ENCODE measurements around the gene FADS3. TPM values are rescaled to one million over a fixed set of nuclear protein-coding genes. Genes with fewer than 3 reads are reported as not detected.

FADS3 gene
- total RNA-seq, 1 experiment from 2014 or later: 50.0 TPM

DNA sequence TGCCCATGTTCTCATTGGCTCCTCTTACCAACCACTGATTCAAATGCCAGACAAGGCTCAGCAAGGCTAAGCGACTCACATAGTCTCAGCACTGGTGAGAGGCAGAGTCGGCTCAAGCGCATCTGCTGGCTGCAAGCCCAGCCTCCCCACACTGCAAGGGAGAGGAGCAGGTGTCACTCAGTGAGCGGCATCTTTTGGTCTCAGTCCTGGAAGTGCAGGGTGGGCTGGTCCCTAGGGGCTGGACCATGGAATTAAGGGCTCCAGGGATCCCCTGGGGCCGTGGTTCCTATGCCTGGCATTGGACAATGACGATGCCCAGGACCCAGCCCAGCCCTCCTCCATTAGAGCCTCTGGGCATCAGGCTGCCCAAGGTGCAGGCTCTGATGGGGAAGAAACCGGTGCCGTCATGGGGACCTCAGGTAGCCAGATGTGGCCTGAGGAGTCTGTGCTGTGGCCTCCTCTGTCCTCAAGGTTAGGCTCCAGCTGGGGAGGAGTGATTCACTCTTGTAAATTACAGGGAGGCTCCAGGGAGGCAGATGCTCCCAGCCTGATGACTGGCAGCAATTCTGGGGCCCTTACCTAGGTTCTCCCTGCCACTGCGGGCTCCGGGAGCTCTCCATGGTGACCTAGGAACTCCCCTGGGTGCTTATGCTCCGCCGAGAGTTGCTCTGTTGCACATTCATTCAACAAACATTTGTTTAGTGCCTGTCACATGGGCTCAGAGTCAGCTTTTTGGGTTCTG is 35.2 kb downstream of the FADS3 start (continued):
- TF ChIP-seq GABPB1 (CRISPR knock-in tag; IDR thresholded peaks at IDR 0.05) (no peak), NR3C1 (CRISPR knock-in tag; conservative IDR thresholded peaks at IDR 0.05; ENCODE audit: low read depth) (no peak), TEAD1 (CRISPR knock-in tag; IDR thresholded peaks at IDR 0.05) (no peak), CREB1 (CRISPR knock-in tag; IDR thresholded peaks at IDR 0.05) (no peak)
- TF ChIP-seq, protein P1, sequence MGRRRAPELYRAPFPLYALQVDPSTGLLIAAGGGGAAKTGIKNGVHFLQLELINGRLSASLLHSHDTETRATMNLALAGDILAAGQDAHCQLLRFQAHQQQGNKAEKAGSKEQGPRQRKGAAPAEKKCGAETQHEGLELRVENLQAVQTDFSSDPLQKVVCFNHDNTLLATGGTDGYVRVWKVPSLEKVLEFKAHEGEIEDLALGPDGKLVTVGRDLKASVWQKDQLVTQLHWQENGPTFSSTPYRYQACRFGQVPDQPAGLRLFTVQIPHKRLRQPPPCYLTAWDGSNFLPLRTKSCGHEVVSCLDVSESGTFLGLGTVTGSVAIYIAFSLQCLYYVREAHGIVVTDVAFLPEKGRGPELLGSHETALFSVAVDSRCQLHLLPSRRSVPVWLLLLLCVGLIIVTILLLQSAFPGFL (CRISPR knock-in tag; IDR thresholded peaks at IDR 0.05; ENCODE audit: borderline replicate concordance): no peak
- TF ChIP-seq, protein P2, sequence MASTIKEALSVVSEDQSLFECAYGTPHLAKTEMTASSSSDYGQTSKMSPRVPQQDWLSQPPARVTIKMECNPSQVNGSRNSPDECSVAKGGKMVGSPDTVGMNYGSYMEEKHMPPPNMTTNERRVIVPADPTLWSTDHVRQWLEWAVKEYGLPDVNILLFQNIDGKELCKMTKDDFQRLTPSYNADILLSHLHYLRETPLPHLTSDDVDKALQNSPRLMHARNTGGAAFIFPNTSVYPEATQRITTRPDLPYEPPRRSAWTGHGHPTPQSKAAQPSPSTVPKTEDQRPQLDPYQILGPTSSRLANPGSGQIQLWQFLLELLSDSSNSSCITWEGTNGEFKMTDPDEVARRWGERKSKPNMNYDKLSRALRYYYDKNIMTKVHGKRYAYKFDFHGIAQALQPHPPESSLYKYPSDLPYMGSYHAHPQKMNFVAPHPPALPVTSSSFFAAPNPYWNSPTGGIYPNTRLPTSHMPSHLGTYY (CRISPR knock-in tag; IDR thresholded peaks at IDR 0.05): no peak

DNA sequence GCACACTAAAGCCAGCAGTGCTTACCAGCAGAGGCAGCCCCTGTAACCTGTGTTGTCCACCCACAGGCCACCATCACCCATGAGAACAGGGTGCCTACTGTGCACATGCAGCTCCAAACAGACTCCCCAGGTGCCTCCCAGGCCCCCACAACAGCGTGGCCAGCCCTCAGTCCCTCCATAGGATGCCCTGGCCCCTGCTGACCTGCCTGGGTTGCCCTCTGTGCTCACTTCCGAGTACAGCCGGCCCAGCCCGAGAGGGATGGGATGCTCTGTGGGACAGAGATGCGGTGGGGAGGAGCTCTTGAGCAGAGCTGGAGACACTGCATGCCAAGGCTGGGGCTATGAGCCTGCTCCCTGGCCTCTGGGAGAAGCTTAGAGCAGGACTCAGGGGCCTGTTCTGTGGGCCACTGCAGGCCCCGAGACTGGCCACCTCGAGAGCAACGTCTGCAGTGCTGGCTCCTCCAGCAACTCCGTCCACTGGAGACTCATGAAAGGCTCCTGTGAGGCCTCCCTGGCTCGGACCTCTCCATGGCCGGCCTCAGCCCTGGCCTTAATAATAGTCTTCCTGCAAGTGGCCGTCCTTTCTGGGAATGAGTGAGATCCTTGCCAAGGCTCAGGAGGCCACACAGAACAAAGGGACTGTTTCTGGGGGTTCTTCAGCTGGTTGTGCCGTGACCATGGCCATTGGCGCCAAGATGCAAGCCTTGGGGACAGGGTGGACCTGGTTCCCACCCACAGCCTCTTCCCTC is 36.2 kb downstream of the FADS3 start:
- Mint-ChIP-seq H3K27ac (no peak overlapping the region), H3K4me1 (no peaks in the 10 kb centered on the region), H3K4me3 (no peak overlapping the region), H3K27me3 (ENCODE audit: low read depth) (no peaks in the 10 kb centered on the region), H3K36me3 (peaks cover 64% of the 10 kb centered on the region), H3K9me3 (no peaks in the 10 kb centered on the region)
- TF ChIP-seq SOX15 (CRISPR knock-in tag; IDR thresholded peaks at IDR 0.05) (no peak), ZNF121 (CRISPR knock-in tag; IDR thresholded peaks at IDR 0.05) (no peak), NFATC4 (CRISPR knock-in tag; IDR thresholded peaks at IDR 0.05) (no peak), SMAD3 (CRISPR knock-in tag; IDR thresholded peaks at IDR 0.05; ENCODE audit: borderline replicate concordance) (no peak), SMAD4 (CRISPR knock-in tag; IDR thresholded peaks at IDR 0.05) (no peak), CREM (CRISPR knock-in tag; IDR thresholded peaks at IDR 0.05) (no peak), ATF1 (CRISPR knock-in tag; IDR thresholded peaks at IDR 0.05) (no peak)
- TF ChIP-seq, protein P3, sequence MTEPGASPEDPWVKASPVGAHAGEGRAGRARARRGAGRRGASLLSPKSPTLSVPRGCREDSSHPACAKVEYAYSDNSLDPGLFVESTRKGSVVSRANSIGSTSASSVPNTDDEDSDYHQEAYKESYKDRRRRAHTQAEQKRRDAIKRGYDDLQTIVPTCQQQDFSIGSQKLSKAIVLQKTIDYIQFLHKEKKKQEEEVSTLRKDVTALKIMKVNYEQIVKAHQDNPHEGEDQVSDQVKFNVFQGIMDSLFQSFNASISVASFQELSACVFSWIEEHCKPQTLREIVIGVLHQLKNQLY (CRISPR knock-in tag; IDR thresholded peaks at IDR 0.05): no peak
- TF ChIP-seq, protein P4, sequence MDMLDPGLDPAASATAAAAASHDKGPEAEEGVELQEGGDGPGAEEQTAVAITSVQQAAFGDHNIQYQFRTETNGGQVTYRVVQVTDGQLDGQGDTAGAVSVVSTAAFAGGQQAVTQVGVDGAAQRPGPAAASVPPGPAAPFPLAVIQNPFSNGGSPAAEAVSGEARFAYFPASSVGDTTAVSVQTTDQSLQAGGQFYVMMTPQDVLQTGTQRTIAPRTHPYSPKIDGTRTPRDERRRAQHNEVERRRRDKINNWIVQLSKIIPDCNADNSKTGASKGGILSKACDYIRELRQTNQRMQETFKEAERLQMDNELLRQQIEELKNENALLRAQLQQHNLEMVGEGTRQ (CRISPR knock-in tag; IDR thresholded peaks at IDR 0.05): no peak
- TF ChIP-seq, protein P5, sequence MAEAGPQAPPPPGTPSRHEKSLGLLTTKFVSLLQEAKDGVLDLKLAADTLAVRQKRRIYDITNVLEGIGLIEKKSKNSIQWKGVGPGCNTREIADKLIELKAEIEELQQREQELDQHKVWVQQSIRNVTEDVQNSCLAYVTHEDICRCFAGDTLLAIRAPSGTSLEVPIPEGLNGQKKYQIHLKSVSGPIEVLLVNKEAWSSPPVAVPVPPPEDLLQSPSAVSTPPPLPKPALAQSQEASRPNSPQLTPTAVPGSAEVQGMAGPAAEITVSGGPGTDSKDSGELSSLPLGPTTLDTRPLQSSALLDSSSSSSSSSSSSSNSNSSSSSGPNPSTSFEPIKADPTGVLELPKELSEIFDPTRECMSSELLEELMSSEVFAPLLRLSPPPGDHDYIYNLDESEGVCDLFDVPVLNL (CRISPR knock-in tag; IDR thresholded peaks at IDR 0.05; ENCODE audit: borderline replicate concordance, low read depth): no peak
- no peak for DNase-seq (ENCODE audit: low spot score)
- no peak; the same call in 1 of the 2 replicates for ATAC-seq
- POLR2A ChIA-PET: no interaction called here
- CTCF ChIA-PET: no interaction called here

DNA sequence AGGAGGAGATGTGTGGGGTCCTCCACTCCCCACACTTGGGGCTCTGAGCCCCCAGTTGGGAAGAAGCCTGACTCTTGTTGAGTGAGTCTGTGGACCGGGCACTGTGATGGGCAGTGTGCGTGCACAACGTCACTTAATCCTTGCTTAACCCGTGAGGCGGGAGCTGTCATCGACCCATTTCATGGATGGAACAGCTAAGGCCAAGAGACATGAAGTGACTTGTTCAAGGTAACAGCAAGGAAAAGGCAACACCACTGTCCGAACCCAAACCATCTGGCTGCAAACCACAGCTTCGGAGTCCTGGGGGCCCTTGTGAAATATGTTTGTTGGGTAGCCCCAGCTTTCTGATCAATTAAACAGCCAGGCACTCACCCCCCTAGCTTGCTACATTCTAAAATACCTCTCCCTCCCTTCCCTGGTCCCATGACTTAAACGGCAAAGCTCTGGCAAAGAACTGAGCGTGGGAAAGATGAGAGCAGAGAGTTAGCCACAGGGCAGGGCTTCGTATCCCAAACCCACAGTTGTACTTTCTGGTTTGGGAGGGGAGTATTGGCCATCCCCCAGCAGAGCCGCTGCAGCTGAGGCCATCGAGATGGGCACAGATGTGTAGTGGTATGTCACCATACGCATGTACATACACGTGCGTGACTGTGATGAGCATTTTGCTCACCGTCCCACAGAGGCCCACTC is 37.0 kb downstream of the FADS3 start:
- DNase-seq (ENCODE audit: low spot score) (no peak), ATAC-seq (no peak)
- Mint-ChIP-seq H3K4me1 (no peaks in the 10 kb centered on the region), H3K36me3 (peaks cover 64% of the 10 kb centered on the region), H3K27ac (no peak overlapping the region), H3K27me3 (ENCODE audit: low read depth) (no peaks in the 10 kb centered on the region), H3K4me3 (no peak overlapping the region), H3K9me3 (no peaks in the 10 kb centered on the region)
- ChIA-PET POLR2A (no interaction called here), CTCF (interaction anchor here (1.5 kb wide), 1 partner anchor 66 kb away, joined by 3 read pairs; no protein-coding TSS in a partner anchor)
- TF ChIP-seq ETV6 (CRISPR knock-in tag; IDR thresholded peaks at IDR 0.05): no peak
- TF ChIP-seq, protein P6, sequence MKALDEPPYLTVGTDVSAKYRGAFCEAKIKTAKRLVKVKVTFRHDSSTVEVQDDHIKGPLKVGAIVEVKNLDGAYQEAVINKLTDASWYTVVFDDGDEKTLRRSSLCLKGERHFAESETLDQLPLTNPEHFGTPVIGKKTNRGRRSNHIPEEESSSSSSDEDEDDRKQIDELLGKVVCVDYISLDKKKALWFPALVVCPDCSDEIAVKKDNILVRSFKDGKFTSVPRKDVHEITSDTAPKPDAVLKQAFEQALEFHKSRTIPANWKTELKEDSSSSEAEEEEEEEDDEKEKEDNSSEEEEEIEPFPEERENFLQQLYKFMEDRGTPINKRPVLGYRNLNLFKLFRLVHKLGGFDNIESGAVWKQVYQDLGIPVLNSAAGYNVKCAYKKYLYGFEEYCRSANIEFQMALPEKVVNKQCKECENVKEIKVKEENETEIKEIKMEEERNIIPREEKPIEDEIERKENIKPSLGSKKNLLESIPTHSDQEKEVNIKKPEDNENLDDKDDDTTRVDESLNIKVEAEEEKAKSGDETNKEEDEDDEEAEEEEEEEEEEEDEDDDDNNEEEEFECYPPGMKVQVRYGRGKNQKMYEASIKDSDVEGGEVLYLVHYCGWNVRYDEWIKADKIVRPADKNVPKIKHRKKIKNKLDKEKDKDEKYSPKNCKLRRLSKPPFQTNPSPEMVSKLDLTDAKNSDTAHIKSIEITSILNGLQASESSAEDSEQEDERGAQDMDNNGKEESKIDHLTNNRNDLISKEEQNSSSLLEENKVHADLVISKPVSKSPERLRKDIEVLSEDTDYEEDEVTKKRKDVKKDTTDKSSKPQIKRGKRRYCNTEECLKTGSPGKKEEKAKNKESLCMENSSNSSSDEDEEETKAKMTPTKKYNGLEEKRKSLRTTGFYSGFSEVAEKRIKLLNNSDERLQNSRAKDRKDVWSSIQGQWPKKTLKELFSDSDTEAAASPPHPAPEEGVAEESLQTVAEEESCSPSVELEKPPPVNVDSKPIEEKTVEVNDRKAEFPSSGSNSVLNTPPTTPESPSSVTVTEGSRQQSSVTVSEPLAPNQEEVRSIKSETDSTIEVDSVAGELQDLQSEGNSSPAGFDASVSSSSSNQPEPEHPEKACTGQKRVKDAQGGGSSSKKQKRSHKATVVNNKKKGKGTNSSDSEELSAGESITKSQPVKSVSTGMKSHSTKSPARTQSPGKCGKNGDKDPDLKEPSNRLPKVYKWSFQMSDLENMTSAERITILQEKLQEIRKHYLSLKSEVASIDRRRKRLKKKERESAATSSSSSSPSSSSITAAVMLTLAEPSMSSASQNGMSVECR (CRISPR knock-in tag; IDR thresholded peaks at IDR 0.05; ENCODE audit: borderline replicate concordance): no peak
- no peak for TF ChIP-seq KAT7 (CRISPR knock-in tag; IDR thresholded peaks at IDR 0.05; ENCODE audit: borderline replicate concordance)
- no peak for TF ChIP-seq SP1 (CRISPR knock-in tag; conservative IDR thresholded peaks at IDR 0.05)
- TF ChIP-seq CREB1 (CRISPR knock-in tag; IDR thresholded peaks at IDR 0.05): no peak
- TF ChIP-seq GABPB1 (CRISPR knock-in tag; IDR thresholded peaks at IDR 0.05): no peak
- no peak for TF ChIP-seq ZNF121 (CRISPR knock-in tag; IDR thresholded peaks at IDR 0.05)
- no peak for TF ChIP-seq CREM (CRISPR knock-in tag; IDR thresholded peaks at IDR 0.05)
